MM.1S (cell line): ENCODE data around the gene TMEM187.

Source experiments
- EZH2 ChIP-seq: fragments of 300-600 bp; sonication (generic); optimal IDR thresholded peaks from 2 replicates; pipeline ENCODE3; 2017; ENCODE audit warnings: low read depth, mild to moderate bottlenecking, antibody characterized with exemption, low read length, mixed read lengths
- EZH2phosphoT487 ChIP-seq: fragments of 300-600 bp; sonication (generic); IDR thresholded peaks from 2 replicates; pipeline ENCODE4 v1.6.1; 2018; ENCODE audit warnings: antibody characterized with exemption, low read length
- TF ChIP-seq, protein P1 (sequence below): fragments of 300-600 bp; sonication (generic); IDR thresholded peaks from 2 replicates; pipeline ENCODE4 v1.5.1; 2016; ENCODE audit warnings: antibody characterized with exemption, low read length, mixed read lengths

DNA sequence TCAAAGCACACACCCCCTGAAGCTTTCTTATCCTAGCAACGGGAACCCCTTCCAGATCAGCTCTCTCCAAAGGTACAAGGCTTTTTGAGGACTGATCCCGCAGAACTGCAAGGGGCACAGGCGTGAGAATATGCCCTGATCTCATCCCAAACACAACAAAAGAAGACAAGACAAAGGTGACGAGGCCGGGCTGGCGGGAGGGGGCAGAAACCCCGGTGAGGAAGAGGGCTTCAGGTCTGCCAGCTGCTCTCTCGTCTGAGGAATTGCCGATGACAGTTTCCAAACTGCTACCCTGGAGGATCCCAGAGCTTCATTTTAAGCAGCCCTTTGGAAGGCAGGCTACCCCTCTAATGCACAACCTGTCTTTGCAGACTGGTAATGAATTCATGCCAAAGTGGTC is 4.3 kb upstream of the TMEM187 start:
- no peak for TF ChIP-seq EZH2
- no peak for TF ChIP-seq EZH2phosphoT487
- TF ChIP-seq, protein P1, sequence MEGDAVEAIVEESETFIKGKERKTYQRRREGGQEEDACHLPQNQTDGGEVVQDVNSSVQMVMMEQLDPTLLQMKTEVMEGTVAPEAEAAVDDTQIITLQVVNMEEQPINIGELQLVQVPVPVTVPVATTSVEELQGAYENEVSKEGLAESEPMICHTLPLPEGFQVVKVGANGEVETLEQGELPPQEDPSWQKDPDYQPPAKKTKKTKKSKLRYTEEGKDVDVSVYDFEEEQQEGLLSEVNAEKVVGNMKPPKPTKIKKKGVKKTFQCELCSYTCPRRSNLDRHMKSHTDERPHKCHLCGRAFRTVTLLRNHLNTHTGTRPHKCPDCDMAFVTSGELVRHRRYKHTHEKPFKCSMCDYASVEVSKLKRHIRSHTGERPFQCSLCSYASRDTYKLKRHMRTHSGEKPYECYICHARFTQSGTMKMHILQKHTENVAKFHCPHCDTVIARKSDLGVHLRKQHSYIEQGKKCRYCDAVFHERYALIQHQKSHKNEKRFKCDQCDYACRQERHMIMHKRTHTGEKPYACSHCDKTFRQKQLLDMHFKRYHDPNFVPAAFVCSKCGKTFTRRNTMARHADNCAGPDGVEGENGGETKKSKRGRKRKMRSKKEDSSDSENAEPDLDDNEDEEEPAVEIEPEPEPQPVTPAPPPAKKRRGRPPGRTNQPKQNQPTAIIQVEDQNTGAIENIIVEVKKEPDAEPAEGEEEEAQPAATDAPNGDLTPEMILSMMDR = no peak
